Astrocyte (in vitro differentiated cells and primary cell): ENCODE data around the gene MRPL20. TPM values are rescaled to one million over a fixed set of nuclear protein-coding genes. Genes with fewer than 3 reads are reported as not detected.

ENCODE experiments used
- DNase-seq: peaks from one replicate; pipeline ENCODE4 v3.0.0-alpha.2; 2010; ENCODE audit warnings: low read depth
- FAIRE-seq: peaks from 2 replicates; lab custom pipeline; 2011; peaks lifted over from hg19 to GRCh38; lab: Jason Lieb, UNC
- H2AFZ ChIP-seq: 2 replicates; pipeline ENCODE4 v1.6.0; 2012; ENCODE audit warnings: low read depth, low read length, inconsistent platforms
- H3K27ac ChIP-seq: 2 replicates; pipeline ENCODE4 v1.5.1; 2011; ENCODE audit warnings: low read depth, low read length, inconsistent platforms
- H3K27me3 ChIP-seq: 2 replicates; pipeline ENCODE4 v1.6.0; 2011; ENCODE audit warnings: low read length, inconsistent platforms; ENCODE audit not compliant: insufficient read depth
- H3K36me3 ChIP-seq: 2 replicates; pipeline ENCODE4 v1.5.1; 2011; ENCODE audit warnings: low read length, inconsistent platforms; ENCODE audit not compliant: insufficient read depth
- H3K4me1 ChIP-seq: 2 replicates; pipeline ENCODE4 v1.5.1; 2011; ENCODE audit warnings: low read length, inconsistent platforms; ENCODE audit not compliant: insufficient read depth
- H3K4me2 ChIP-seq: 2 replicates; pipeline ENCODE4 v1.6.0; 2012; ENCODE audit warnings: low read length, inconsistent platforms
- H3K4me3 ChIP-seq: 2 replicates; pipeline ENCODE4 v1.5.1; 2011; ENCODE audit warnings: low read depth, mild to moderate bottlenecking, low read length, inconsistent platforms; ENCODE audit not compliant: insufficient read depth
- H3K79me2 ChIP-seq: 2 replicates; pipeline ENCODE4 v1.6.0; 2012; ENCODE audit warnings: mild to moderate bottlenecking, low read length, inconsistent platforms; ENCODE audit not compliant: insufficient read depth
- H3K9ac ChIP-seq: 2 replicates; pipeline ENCODE4 v1.6.0; 2012; ENCODE audit warnings: mild to moderate bottlenecking, low read length, inconsistent platforms
- H3K9me3 ChIP-seq: 2 replicates; pipeline ENCODE4 v1.5.1; 2012; ENCODE audit warnings: low read depth, mild to moderate bottlenecking, low read length, inconsistent platforms; ENCODE audit not compliant: insufficient read depth
- H4K20me1 ChIP-seq: 2 replicates; pipeline ENCODE4 v1.6.0; 2012; ENCODE audit warnings: low read length, inconsistent platforms; ENCODE audit not compliant: insufficient read depth
- H3K27ac Mint-ChIP-seq: one replicate; pipeline ENCODE4 v1.8.0; 2021; ENCODE audit warnings: mild to moderate bottlenecking, mixed read lengths; ENCODE audit not compliant: unreplicated experiment
- H3K27me3 Mint-ChIP-seq: one replicate; pipeline ENCODE4 v1.8.0; 2021; ENCODE audit warnings: low read depth, mixed read lengths; ENCODE audit not compliant: unreplicated experiment
- H3K36me3 Mint-ChIP-seq: one replicate; pipeline ENCODE4 v1.8.0; 2021; ENCODE audit warnings: low read depth, mixed read lengths; ENCODE audit not compliant: unreplicated experiment
- H3K4me1 Mint-ChIP-seq: one replicate; pipeline ENCODE4 v1.8.0; 2021; ENCODE audit warnings: low read depth, mixed read lengths; ENCODE audit not compliant: unreplicated experiment
- H3K4me3 Mint-ChIP-seq: one replicate; pipeline ENCODE4 v1.8.0; 2021; ENCODE audit warnings: mild to moderate bottlenecking, moderate library complexity, mixed read lengths; ENCODE audit not compliant: unreplicated experiment
- H3K9me3 Mint-ChIP-seq: one replicate; pipeline ENCODE4 v1.8.0; 2021; ENCODE audit warnings: mild to moderate bottlenecking, mixed read lengths; ENCODE audit not compliant: unreplicated experiment
- EZH2 ChIP-seq: IDR thresholded peaks from 2 replicates; pipeline ENCODE4 v1.6.1; 2012; ENCODE audit warnings: mild to moderate bottlenecking, low read length, inconsistent platforms; ENCODE audit not compliant: insufficient read depth
- total RNA-seq: library from RNA; stranded (reverse); gene quantifications from 2 replicates; pipeline ENCODE4 v1.2.1, GENCODE V29; 2021
- TF ChIP-seq, protein P1 (sequence below): IDR thresholded peaks from 2 replicates; pipeline ENCODE4 v1.5.1; 2011; ENCODE audit warnings: low read depth, mild to moderate bottlenecking, inconsistent platforms, low read length, moderate library complexity; ENCODE audit not compliant: insufficient read depth

The MRPL20 gene
- total RNA-seq, 1 donor from 2014 or later = 88.5 TPM

DNA sequence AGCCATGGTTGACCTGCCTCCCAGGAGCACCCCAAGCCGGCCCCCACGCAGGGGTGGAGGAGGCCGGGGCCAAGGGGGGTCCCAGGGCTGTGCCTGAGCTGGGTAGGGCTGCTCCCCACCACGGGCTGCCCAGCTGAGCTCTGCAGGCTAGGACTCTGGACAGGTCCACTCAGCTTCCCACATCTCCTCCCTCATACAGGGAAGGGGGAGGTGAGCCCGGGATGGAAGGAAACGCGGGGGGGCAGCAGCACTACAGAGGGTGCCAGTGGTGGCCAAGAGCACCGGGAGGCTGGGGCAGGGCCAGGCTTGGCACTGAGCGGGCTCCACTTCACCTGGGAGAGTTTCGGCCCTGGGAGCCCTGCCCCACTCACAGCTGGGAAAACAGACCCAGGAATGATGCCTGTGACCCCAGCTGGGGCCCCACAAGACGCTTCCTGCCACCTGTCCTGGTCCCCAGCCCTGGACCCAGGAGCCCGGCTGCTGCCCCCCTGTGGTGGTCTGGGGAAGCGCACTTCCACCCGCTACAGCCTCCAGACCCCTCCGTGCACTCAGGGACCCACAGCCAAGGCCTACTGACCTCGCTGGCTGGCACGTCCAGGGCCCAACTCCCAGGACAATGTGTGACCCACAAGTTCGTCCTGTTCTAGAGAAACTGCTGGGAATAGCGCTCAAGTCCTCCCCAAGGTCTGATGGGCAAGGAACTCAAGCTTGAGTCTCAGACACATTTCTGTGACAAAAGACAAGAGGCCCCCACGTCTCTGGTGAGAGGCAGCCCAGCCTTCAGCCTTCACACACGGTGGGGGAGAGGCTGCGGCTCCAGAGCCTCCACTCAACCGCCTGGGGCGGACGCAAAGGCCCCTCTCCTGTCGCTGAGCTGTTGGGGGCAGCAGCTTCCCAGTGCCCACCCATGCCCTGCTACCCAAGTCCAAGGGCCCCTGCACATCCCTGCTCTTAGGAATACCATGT is 35.1 kb downstream of the MRPL20 start:
- Mint-ChIP-seq H3K36me3 (peaks cover 2% of the 10 kb centered on the region), H3K27ac (no peak overlapping the region), H3K4me3 (no peak overlapping the region), H3K9me3 (no peaks in the 10 kb centered on the region), H3K27me3 (no peaks in the 10 kb centered on the region), H3K4me1 (peaks cover 10% of the 10 kb centered on the region)
- FAIRE-seq (no peak), DNase-seq (no peak)
- Histone ChIP-seq H3K9me3 (peaks cover 4% of the 10 kb centered on the region), H3K27ac (no peak overlapping the region), H3K4me2 (no peak overlapping the region), H2AFZ (no peak overlapping the region), H3K9ac (no peak overlapping the region), H3K4me1 (peaks cover 18% of the 10 kb centered on the region), H3K4me3 (no peak overlapping the region), H3K27me3 (no peaks in the 10 kb centered on the region), H3K36me3 (peaks cover 3% of the 10 kb centered on the region), H3K79me2 (peaks cover 34% of the 10 kb centered on the region), H4K20me1 (peaks cover 26% of the 10 kb centered on the region)
- TF ChIP-seq, protein P1, sequence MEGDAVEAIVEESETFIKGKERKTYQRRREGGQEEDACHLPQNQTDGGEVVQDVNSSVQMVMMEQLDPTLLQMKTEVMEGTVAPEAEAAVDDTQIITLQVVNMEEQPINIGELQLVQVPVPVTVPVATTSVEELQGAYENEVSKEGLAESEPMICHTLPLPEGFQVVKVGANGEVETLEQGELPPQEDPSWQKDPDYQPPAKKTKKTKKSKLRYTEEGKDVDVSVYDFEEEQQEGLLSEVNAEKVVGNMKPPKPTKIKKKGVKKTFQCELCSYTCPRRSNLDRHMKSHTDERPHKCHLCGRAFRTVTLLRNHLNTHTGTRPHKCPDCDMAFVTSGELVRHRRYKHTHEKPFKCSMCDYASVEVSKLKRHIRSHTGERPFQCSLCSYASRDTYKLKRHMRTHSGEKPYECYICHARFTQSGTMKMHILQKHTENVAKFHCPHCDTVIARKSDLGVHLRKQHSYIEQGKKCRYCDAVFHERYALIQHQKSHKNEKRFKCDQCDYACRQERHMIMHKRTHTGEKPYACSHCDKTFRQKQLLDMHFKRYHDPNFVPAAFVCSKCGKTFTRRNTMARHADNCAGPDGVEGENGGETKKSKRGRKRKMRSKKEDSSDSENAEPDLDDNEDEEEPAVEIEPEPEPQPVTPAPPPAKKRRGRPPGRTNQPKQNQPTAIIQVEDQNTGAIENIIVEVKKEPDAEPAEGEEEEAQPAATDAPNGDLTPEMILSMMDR = peak; percentile 65
- no peak for TF ChIP-seq EZH2

- peaks cover 10% of the 10 kb centered on the region for H3K4me1 Mint-ChIP-seq
- H3K4me2 ChIP-seq = no peak overlapping the region
- DNase-seq (no peak), FAIRE-seq (no peak)
- H3K27me3 ChIP-seq = no peaks in the 10 kb centered on the region
- H3K36me3 Mint-ChIP-seq = peaks cover 2% of the 10 kb centered on the region
- no peak overlapping the region for H3K4me3 ChIP-seq
- H3K27ac Mint-ChIP-seq = no peak overlapping the region
- H3K9ac ChIP-seq = no peak overlapping the region
- TF ChIP-seq, protein P1 = no peak
- no peak for TF ChIP-seq EZH2
- no peaks in the 10 kb centered on the region for H3K27me3 Mint-ChIP-seq
- peaks cover 3% of the 10 kb centered on the region for H3K36me3 ChIP-seq
- no peak overlapping the region for H3K27ac ChIP-seq
- peaks cover 34% of the 10 kb centered on the region for H3K79me2 ChIP-seq
- H3K9me3 ChIP-seq = peaks cover 8% of the 10 kb centered on the region
- no peak overlapping the region for H3K4me3 Mint-ChIP-seq
- peaks cover 18% of the 10 kb centered on the region for H3K4me1 ChIP-seq
- H4K20me1 ChIP-seq = peaks cover 26% of the 10 kb centered on the region
- H2AFZ ChIP-seq = no peak overlapping the region
- H3K9me3 Mint-ChIP-seq = no peaks in the 10 kb centered on the region
Observed at GRCh38 chr1:1371364-1371745, 35.7 kb downstream of the MRPL20 start.
